GM12873 (cell line): Measurements from ENCODE around the gene ADTRP.

ENCODE experiments used
- TF ChIP-seq, protein P1 (sequence below): IDR thresholded peaks from 2 replicates; pipeline ENCODE4 v1.5.1; 2012; ENCODE audit warnings: low read depth, mild to moderate bottlenecking, moderate library complexity, low read length, control low read depth; ENCODE audit not compliant: insufficient read depth; ENCODE audit errors: missing control alignments

ADTRP gene

DNA sequence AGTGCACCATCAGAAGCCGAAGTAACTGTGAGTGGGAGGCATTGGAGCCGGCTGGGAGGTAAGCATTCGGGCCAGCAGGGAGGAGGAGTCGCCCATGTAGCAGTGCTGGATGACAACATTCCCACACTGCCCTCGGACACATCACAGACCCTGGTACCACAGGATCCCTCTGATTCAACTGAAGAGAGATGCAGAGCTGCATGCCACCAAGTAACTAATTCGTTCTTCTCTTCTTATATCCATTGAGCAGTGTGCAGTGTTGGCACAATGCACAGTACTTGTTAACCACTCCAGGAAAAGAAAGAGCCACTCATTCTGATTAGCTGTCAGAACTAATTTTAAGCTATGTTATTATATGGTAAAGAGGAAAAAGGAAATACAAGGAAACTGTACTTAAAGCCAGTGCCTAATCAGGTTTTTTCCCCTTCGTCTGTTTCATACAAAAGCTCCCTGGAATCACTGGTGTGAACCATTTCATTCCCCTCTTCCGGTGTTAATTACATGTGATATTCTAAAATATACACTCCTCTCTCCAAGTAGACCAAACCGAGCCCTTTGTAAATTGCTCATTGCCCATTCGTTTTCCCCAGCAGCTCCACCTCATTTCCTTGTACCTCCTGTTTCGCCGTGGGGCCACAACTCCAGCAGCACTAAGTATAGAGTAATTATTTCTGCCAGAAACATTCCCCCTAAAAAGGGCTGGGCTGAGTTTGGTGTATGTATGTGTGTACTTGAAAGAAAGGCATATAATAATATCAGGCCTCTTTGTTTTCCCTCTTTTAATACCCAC is 32.4 kb upstream of the ADTRP start:
- TF ChIP-seq, protein P1, sequence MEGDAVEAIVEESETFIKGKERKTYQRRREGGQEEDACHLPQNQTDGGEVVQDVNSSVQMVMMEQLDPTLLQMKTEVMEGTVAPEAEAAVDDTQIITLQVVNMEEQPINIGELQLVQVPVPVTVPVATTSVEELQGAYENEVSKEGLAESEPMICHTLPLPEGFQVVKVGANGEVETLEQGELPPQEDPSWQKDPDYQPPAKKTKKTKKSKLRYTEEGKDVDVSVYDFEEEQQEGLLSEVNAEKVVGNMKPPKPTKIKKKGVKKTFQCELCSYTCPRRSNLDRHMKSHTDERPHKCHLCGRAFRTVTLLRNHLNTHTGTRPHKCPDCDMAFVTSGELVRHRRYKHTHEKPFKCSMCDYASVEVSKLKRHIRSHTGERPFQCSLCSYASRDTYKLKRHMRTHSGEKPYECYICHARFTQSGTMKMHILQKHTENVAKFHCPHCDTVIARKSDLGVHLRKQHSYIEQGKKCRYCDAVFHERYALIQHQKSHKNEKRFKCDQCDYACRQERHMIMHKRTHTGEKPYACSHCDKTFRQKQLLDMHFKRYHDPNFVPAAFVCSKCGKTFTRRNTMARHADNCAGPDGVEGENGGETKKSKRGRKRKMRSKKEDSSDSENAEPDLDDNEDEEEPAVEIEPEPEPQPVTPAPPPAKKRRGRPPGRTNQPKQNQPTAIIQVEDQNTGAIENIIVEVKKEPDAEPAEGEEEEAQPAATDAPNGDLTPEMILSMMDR, result no peak

GRCh38 chr6:11810039-11810541 is 31.5 kb upstream of the ADTRP start:
- TF ChIP-seq, protein P1, result no peak

DNA sequence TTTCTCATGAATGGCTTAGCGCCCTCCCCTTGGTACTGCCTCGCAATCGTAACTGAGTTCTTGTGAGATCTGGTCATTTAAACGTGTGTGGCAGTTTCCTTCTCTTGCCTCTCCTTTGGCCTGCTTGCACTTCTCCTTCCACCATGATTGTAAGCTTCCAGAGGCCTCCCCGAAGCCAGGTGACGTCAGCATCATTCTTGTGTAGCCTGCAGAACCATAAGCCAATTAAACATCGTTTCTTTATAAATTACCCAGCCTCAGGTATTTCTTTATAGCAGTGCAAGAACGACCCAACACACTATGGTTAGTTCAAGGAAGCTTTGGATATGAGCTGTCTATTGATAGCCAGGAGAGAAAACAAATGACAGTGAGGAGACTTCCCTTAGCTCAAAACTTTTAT is 29.5 kb upstream of the ADTRP start:
- TF ChIP-seq, protein P1, result no peak

GRCh38 chr6:11806561-11807317 is 28.1 kb upstream of the ADTRP start:
- TF ChIP-seq, protein P1, result no peak

- TF ChIP-seq, protein P1, result no peak
Observed at GRCh38 chr6:11805259-11806053, 26.9 kb upstream of the ADTRP start.

DNA sequence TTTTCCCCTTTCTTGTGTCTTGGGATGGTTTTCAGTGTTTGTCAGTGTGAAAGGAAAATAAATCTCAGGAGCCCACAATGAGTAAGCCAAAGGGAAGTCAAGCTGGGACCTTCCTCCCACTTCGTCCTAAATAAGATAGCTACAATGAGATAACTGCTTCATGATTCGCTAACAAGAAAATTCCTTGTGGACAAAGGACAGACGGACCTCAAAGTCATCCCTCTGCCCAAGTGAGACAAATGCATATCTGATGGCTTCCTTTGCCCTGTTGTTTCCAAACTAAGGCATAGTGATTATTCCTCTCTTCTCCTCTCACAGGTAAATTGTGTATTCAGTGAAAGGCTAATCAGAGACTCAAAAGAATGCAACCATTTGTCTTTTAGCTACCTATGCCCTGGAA is 26.1 kb upstream of the ADTRP start:
- TF ChIP-seq, protein P1, result no peak
